Breast epithelium (tissue), 3 donors: ENCODE results near the gene SLC4A11.

Source experiments
- POLR2A ChIP-seq: fragments of 450-650 bp; IDR thresholded peaks from one replicate; pipeline ENCODE4 v1.6.1; 2016; ENCODE audit warnings: antibody characterized with exemption, mild to moderate bottlenecking, moderate library complexity
- TF ChIP-seq, protein P1 (sequence below), 3 donors: fragments of 450-650 bp; IDR thresholded peaks; one replicate each; pipeline ENCODE4 v1.5.1; 2016 to 2017; ENCODE audit warnings: antibody characterized with exemption in 3 of 3, mild to moderate bottlenecking in 3 of 3, moderate library complexity in 3 of 3

DNA sequence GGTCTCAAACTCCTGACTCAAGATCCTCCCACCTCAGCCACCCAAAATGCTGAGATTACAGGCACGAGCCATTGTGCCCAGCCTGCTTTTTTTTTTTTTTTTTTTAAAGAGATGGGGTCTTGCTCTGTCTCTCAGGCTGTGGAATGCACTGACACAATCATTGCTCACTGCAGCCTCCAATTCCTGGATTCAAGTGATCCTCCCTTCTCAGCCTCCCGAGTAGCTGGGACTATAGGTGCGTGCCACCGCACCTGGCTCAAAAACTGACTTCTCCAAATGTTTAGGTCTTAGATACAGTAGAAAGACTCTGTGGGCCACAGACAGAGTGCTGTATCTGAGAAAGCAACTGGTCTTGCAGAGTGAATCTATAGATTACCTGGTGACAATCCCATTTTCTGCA is 31.1 kb upstream of the SLC4A11 start:
- TF ChIP-seq, protein P1, sequence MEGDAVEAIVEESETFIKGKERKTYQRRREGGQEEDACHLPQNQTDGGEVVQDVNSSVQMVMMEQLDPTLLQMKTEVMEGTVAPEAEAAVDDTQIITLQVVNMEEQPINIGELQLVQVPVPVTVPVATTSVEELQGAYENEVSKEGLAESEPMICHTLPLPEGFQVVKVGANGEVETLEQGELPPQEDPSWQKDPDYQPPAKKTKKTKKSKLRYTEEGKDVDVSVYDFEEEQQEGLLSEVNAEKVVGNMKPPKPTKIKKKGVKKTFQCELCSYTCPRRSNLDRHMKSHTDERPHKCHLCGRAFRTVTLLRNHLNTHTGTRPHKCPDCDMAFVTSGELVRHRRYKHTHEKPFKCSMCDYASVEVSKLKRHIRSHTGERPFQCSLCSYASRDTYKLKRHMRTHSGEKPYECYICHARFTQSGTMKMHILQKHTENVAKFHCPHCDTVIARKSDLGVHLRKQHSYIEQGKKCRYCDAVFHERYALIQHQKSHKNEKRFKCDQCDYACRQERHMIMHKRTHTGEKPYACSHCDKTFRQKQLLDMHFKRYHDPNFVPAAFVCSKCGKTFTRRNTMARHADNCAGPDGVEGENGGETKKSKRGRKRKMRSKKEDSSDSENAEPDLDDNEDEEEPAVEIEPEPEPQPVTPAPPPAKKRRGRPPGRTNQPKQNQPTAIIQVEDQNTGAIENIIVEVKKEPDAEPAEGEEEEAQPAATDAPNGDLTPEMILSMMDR (IDR thresholded peaks at IDR 0.05), result no peak
- no peak for TF ChIP-seq POLR2A
